GM18870 (cell line): Measurements from ENCODE around the gene CEP164.
"Not testable (repeated sequence)": the region's sequence is repeated elsewhere in the genome, so short reads cannot be mapped to it uniquely, and the experiment has no call there.

ENCODE experiments used
- ATAC-seq: cut with Tn5 transposase; IDR thresholded peaks from one replicate; pipeline ENCODE4 v1.9.1; 2021; ENCODE audit warnings: moderate library complexity; ENCODE audit not compliant: unreplicated experiment

The CEP164 gene

GRCh38 chr11:117392001-117392690, 64.5 kb downstream of the CEP164 start:
- no peak for ATAC-seq

- no peak for ATAC-seq
Measured at GRCh38 chr11:117392979-117393378, 65.3 kb downstream of the CEP164 start.

- ATAC-seq = no peak
Measured at GRCh38 chr11:117394221-117394925, 66.7 kb downstream of the CEP164 start.

- ATAC-seq = no peak
Measured at GRCh38 chr11:117395476-117395875, 67.8 kb downstream of the CEP164 start.

GRCh38 chr11:117396970-117397369, 69.3 kb downstream of the CEP164 start:
- no peak for ATAC-seq

- not testable (repeated sequence) for ATAC-seq
Measured at GRCh38 chr11:117398618-117399017, 71.0 kb downstream of the CEP164 start.

- not testable (repeated sequence) for ATAC-seq
Measured at GRCh38 chr11:117399100-117399840, 71.6 kb downstream of the CEP164 start.

- ATAC-seq = not testable (repeated sequence)
Measured at GRCh38 chr11:117405898-117406297, 78.2 kb downstream of the CEP164 start.

- ATAC-seq = no peak
Measured at GRCh38 chr11:117407016-117407415, 79.4 kb downstream of the CEP164 start.

- ATAC-seq = no peak
Measured at GRCh38 chr11:117408356-117408755, 80.7 kb downstream of the CEP164 start.

- no peak for ATAC-seq
Measured at GRCh38 chr11:117409511-117409910, 81.9 kb downstream of the CEP164 start.

- no peak for ATAC-seq
Measured at GRCh38 chr11:117410238-117410637, 82.6 kb downstream of the CEP164 start.

- ATAC-seq = no peak
Measured at GRCh38 chr11:117410861-117411710, 83.4 kb downstream of the CEP164 start.

- ATAC-seq = no peak
Measured at GRCh38 chr11:117411736-117412135, 84.1 kb downstream of the CEP164 start.

- no peak for ATAC-seq
Measured at GRCh38 chr11:117412176-117412575, 84.5 kb downstream of the CEP164 start.

GRCh38 chr11:117412653-117413275, 85.1 kb downstream of the CEP164 start:
- ATAC-seq = no peak

GRCh38 chr11:117413616-117414015, 86.0 kb downstream of the CEP164 start:
- no peak for ATAC-seq

GRCh38 chr11:117414724-117415123, 87.1 kb downstream of the CEP164 start:
- ATAC-seq = no peak

- ATAC-seq = no peak
Measured at GRCh38 chr11:117415358-117415896, 87.8 kb downstream of the CEP164 start.

- ATAC-seq = no peak
Measured at GRCh38 chr11:117417342-117417741, 89.7 kb downstream of the CEP164 start.
